ENCODE results near the gene C6orf47. TPM values are rescaled to one million over a fixed set of nuclear protein-coding genes. Genes with fewer than 3 reads are reported as not detected.

C6orf47 gene
- total and polyA plus RNA-seq, 4 donors, result 2.0 to 10.8 (median 7.4) TPM

GRCh38 chr6:31665501-31666336 is 5.1 kb upstream of the C6orf47 start, which contains the start of gene CSNK2B (continued):
- TF ChIP-seq ZBTB33 (IDR thresholded peaks at IDR 0.05) (no peak), JUND (IDR thresholded peaks at IDR 0.05) (no peak), CTCF (IDR thresholded peaks at IDR 0.05; ENCODE audit: low read depth, low read length, missing input control) (no peak), EGR1 (IDR thresholded peaks at IDR 0.05; ENCODE audit: low read depth in 2 of 2) (peak in 1 of 2 donors; percentile 49)

DNA sequence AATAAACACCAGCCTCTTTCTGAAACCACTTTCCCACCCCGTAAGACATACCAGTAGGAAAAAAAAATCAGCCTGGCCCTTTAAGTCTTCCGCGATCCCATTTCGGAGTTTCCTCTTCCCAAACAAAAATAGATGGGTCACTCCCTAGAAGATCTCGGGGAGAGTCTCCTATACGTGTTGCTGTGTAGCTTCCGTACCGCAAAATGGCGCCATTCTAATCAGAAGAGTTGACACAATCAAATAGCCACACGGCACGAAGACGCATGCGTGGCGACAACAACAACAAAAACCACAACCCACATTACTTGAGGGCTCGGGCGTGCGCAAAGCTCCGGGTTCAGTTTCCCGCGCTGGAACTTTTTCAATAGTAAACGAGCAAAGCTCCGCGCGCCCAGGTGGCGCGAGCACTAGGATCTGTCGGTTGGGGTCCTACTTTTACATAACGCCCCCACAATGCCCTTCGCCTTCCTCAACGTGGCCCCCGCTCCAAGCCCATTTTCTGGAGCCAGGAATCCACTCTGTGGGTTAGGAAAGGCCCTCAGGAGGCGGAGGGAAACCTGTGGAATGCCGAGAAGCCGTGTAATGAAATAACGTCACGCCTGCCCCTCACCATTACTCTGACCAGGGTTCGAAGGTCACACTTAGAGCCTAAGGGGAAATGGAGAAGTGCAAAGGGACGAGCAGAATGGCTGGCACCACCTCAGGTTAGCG is 4.4 kb upstream of the C6orf47 start, which contains the start of gene GPANK1:
GPANK1 (minus strand) TSS at position 208 of the 711 bp plus-strand sequence. CDS start 519 bp downstream, outside the sequence.
- DNase-seq (ENCODE audit: low spot score), result peak; percentile 80
- under 1% methylated on average over 39 of the region's 39 CpGs for WGBS
- Histone ChIP-seq H3K9me3 (ENCODE audit: control insufficient read depth in 4 of 4, low read length in 3 of 4) (no peaks in the 10 kb centered on the region), H3K27me3 (ENCODE audit: control insufficient read depth in 4 of 4, insufficient read depth in 4 of 4, low read length in 3 of 4) (no peaks in the 10 kb centered on the region), H3K27ac (ENCODE audit: low read depth in 1 of 2, low read length in 2 of 2) (peak within 1 kb of the TSS; percentile 94 to 96), H3K36me3 (ENCODE audit: control insufficient read depth in 4 of 4, insufficient read depth in 3 of 4, low read depth in 1 of 4, low read length in 3 of 4) (peaks cover 8 to 29% (median 28%) of the 10 kb centered on the region in 4 donors), H3K4me1 (ENCODE audit: control insufficient read depth in 4 of 4, insufficient read depth in 4 of 4, low read length in 3 of 4) (peaks cover 6 to 49% (median 36%) of the 10 kb centered on the region in 4 donors), H3K9ac (ENCODE audit: low read depth in 1 of 2, low read length in 2 of 2) (peak within 1 kb of the TSS; percentile 71 to 94), H3K4me3 (ENCODE audit: low read depth in 1 of 3, low read length in 3 of 3) (peak within 1 kb of the TSS; percentile 86 to 87 (median 87))
- TF ChIP-seq, protein P1, sequence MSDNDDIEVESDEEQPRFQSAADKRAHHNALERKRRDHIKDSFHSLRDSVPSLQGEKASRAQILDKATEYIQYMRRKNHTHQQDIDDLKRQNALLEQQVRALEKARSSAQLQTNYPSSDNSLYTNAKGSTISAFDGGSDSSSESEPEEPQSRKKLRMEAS (IDR thresholded peaks at IDR 0.05), result peak; percentile 95
- TF ChIP-seq TAF1 (conservative IDR thresholded peaks at IDR 0.05) (peak; percentile 94), EGR1 (IDR thresholded peaks at IDR 0.05; ENCODE audit: low read depth in 2 of 2) (no peak), ZBTB33 (IDR thresholded peaks at IDR 0.05) (peak; percentile 73), YY1 (IDR thresholded peaks at IDR 0.05) (peak; percentile 99), ATF3 (IDR thresholded peaks at IDR 0.05) (no peak), GABPA (IDR thresholded peaks at IDR 0.05 in 1 of 2, conservative IDR thresholded peaks at IDR 0.05 in 1 of 2) (peak; percentile 21 to 71), RAD21 (IDR thresholded peaks at IDR 0.05) (peak in 1 of 2 donors; percentile 26), SP1 (IDR thresholded peaks at IDR 0.05) (peak; percentile 30), NR2F2 (IDR thresholded peaks at IDR 0.05) (no peak), FOXA1 (IDR thresholded peaks at IDR 0.05) (no peak), CTCF (IDR thresholded peaks at IDR 0.05; ENCODE audit: low read depth, low read length, missing input control) (no peak), HNF4A (conservative IDR thresholded peaks at IDR 0.05) (no peak), JUND (IDR thresholded peaks at IDR 0.05) (peak in 1 of 2 donors; percentile 38)
- TF ChIP-seq, protein P2, sequence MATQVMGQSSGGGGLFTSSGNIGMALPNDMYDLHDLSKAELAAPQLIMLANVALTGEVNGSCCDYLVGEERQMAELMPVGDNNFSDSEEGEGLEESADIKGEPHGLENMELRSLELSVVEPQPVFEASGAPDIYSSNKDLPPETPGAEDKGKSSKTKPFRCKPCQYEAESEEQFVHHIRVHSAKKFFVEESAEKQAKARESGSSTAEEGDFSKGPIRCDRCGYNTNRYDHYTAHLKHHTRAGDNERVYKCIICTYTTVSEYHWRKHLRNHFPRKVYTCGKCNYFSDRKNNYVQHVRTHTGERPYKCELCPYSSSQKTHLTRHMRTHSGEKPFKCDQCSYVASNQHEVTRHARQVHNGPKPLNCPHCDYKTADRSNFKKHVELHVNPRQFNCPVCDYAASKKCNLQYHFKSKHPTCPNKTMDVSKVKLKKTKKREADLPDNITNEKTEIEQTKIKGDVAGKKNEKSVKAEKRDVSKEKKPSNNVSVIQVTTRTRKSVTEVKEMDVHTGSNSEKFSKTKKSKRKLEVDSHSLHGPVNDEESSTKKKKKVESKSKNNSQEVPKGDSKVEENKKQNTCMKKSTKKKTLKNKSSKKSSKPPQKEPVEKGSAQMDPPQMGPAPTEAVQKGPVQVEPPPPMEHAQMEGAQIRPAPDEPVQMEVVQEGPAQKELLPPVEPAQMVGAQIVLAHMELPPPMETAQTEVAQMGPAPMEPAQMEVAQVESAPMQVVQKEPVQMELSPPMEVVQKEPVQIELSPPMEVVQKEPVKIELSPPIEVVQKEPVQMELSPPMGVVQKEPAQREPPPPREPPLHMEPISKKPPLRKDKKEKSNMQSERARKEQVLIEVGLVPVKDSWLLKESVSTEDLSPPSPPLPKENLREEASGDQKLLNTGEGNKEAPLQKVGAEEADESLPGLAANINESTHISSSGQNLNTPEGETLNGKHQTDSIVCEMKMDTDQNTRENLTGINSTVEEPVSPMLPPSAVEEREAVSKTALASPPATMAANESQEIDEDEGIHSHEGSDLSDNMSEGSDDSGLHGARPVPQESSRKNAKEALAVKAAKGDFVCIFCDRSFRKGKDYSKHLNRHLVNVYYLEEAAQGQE (IDR thresholded peaks at IDR 0.05), result peak; percentile 68

All from liver (tissue), 9 donors.